Measurements from ENCODE around the gene ZNF630. TPM values are rescaled to one million over a fixed set of nuclear protein-coding genes. Genes with fewer than 3 reads are reported as not detected.

Gene ZNF630
- polyA plus RNA-seq, 1 donor from 2014 or later: 2.3 TPM

- Histone ChIP-seq H3K9me3 (ENCODE audit: low read length) (no peaks in the 10 kb centered on the region), H3K36me3 (ENCODE audit: insufficient read depth, low read length) (no peaks in the 10 kb centered on the region), H3K4me3 (ENCODE audit: low read length) (no peak overlapping the region), H4K20me1 (ENCODE audit: insufficient read depth) (no peaks in the 10 kb centered on the region), H3K9me2 (ENCODE audit: insufficient read depth, low read length) (no peaks in the 10 kb centered on the region), H3K27ac (ENCODE audit: low read length) (no peak overlapping the region), H3K4me2 (ENCODE audit: low read length) (no peak overlapping the region), H2AFZ (ENCODE audit: low read depth, low read length) (no peak overlapping the region), H3K79me2 (replicated peaks; ENCODE audit: insufficient read depth, low read length) (no peaks in the 10 kb centered on the region), H3K9ac (ENCODE audit: low read length) (no peak overlapping the region), H3F3A (ENCODE audit: insufficient read depth, low read length, poor library complexity, severe bottlenecking) (no peaks in the 10 kb centered on the region), H3K27me3 (ENCODE audit: insufficient read depth, low read depth, low read length) (no peaks in the 10 kb centered on the region)
- TF ChIP-seq CTCF (IDR thresholded peaks at IDR 0.05; ENCODE audit: poor library complexity, severe bottlenecking): no peak
- TF ChIP-seq TAF1 (IDR thresholded peaks at IDR 0.05; ENCODE audit: low read depth): no peak
- no peak for TF ChIP-seq EP300 (conservative IDR thresholded peaks at IDR 0.05; ENCODE audit: poor library complexity, severe bottlenecking)
- TF ChIP-seq RAD21 (conservative IDR thresholded peaks at IDR 0.05): no peak
Measured at GRCh38 chrX:48059296-48059639, 12.2 kb downstream of the ZNF630 start.

GRCh38 chrX:48058621-48059295 lies 12.7 kb downstream of the ZNF630 start:
- H2AFZ ChIP-seq (ENCODE audit: low read depth, low read length): no peak overlapping the region
- TF ChIP-seq SMC3 (conservative IDR thresholded peaks at IDR 0.05; ENCODE audit: poor library complexity) (no peak), RAD21 (conservative IDR thresholded peaks at IDR 0.05) (no peak), EP300 (conservative IDR thresholded peaks at IDR 0.05; ENCODE audit: poor library complexity, severe bottlenecking) (no peak), MXI1 (conservative IDR thresholded peaks at IDR 0.05; ENCODE audit: poor library complexity, severe bottlenecking) (no peak), CTCF (IDR thresholded peaks at IDR 0.05; ENCODE audit: poor library complexity, severe bottlenecking) (no peak), EZH2 (IDR thresholded peaks at IDR 0.05; ENCODE audit: borderline replicate concordance, insufficient read depth, low read length, poor library complexity, severe bottlenecking) (no peak), TAF1 (IDR thresholded peaks at IDR 0.05; ENCODE audit: low read depth) (no peak), POLR2AphosphoS5 (IDR thresholded peaks at IDR 0.05) (no peak), REST (IDR thresholded peaks at IDR 0.05; ENCODE audit: borderline replicate concordance) (no peak)
- no peaks in the 10 kb centered on the region for H3K27me3 ChIP-seq (ENCODE audit: insufficient read depth, low read depth, low read length)
- H3K36me3 ChIP-seq (ENCODE audit: insufficient read depth, low read length): no peaks in the 10 kb centered on the region
- no peaks in the 10 kb centered on the region for H4K20me1 ChIP-seq (ENCODE audit: insufficient read depth)
- no peak overlapping the region for H3K9ac ChIP-seq (ENCODE audit: low read length)
- no peak overlapping the region for H3K4me3 ChIP-seq (ENCODE audit: low read length)
- no peaks in the 10 kb centered on the region for H3K9me2 ChIP-seq (ENCODE audit: insufficient read depth, low read length)
- no peaks in the 10 kb centered on the region for H3F3A ChIP-seq (ENCODE audit: insufficient read depth, low read length, poor library complexity, severe bottlenecking)
- no peak overlapping the region for H3K4me2 ChIP-seq (ENCODE audit: low read length)
- H3K79me2 ChIP-seq (replicated peaks; ENCODE audit: insufficient read depth, low read length): no peaks in the 10 kb centered on the region
- H3K9me3 ChIP-seq (ENCODE audit: low read length): no peaks in the 10 kb centered on the region
- H3K27ac ChIP-seq (ENCODE audit: low read length): no peak overlapping the region
